GM08714 (cell line): ENCODE results near the gene GCFC2.

Experiments
- H3K4me3 ChIP-seq: fragments of 200-500 bp; sonication (Bioruptor generic); 2 replicates; pipeline ENCODE4 v1.5.1; 2014; ENCODE audit warnings: mild to moderate bottlenecking, low read length, inconsistent platforms
- ZNF274 ChIP-seq: IDR thresholded peaks from 2 replicates; pipeline ENCODE4 v1.6.1; 2012; ENCODE audit warnings: mild to moderate bottlenecking, low read depth, low read length

The GCFC2 gene

DNA sequence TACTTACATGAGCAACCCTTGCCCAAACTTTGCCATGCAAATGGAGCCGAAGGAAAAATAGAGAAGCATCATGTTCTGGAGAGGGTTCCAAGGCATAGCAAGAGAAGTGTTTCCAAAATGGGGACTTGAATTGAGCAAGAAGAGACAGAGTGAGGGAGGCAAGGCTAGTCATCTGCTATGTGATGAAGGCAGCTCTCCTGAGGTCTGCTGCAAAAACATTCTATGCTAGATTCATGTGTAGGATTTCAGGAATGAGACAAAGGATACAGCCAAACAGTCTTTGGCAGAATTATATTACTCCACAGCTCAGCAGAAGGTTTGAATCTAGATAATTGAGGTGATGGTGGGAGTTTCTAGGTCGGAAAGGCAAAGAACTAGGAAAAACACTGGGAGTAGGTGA lies 88.2 kb downstream of the GCFC2 start:
- no peak overlapping the region for H3K4me3 ChIP-seq
- no peak for TF ChIP-seq ZNF274

DNA sequence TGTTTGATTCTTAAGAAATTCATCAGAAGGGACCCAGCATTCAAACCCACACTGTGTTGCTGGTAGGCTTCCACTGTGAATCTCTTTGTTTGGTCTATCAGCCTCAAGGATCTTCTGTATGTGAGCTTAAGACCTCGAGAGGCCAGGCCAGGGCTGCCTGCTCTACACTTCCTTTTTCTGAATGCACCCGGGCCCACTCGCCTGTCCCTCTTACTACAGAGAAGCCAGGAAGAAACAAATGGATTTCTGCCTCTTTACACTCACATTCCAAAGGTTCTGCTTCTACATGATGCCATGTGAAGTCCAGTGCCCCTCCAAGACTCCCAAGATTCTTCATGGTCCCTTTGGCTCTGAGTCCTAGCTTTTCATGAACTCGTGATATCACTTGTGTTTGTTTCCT lies 89.5 kb downstream of the GCFC2 start:
- TF ChIP-seq ZNF274 = no peak
- H3K4me3 ChIP-seq = no peak overlapping the region

DNA sequence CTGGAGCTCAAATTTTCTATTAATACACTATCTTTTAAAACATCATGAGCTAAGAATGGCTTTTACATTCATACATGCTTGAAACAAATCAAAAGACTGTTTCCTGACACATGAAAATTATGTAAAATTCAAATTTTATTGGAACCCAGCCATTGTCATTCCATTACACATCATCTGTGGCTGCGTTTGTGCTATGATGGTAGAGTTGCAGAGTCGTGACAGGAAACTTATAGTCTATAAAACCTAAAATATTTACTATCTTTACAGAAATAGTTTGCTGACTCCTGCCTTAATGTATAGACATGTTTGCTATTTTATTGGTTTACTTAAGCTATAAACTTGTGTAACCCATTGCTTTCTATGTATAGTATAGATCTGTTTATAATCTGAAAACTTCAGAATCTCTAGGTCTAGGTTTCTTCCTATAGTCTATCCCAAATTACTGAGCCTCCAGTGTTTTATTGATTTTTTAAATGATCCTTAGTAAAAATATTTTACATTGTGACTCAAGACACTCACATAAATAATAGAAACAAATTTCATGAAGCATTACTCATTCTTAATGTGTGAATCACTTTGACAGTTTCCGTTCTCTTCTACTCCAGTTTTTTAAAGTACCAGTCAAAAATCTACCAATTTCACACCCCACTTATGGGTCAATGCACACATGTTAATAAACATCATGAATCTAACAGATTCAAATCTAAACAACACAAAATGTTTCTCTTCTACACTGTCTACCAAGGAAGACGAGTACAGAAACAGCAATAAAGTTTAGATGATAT lies 90.6 kb downstream of the GCFC2 start:
- no peak overlapping the region for H3K4me3 ChIP-seq
- TF ChIP-seq ZNF274 = no peak

DNA sequence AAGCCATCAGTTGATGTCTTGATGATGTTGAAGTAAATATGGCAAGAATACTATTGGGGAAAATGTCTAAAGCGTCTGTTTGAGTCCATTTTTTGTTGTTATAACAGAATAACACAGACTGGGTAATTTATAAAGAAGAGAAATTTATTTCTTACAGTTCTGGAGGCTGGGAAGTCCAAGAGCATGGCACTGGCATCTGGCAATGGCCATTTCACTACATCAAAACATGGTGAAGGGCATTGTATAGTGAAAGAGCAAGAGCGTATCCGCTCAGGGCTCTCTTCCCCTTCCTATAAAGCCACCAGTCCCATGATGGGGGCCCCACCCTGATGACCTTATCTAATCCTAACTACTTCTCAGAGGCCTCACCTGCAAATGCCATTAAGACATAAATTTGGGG lies 93.8 kb downstream of the GCFC2 start:
- TF ChIP-seq ZNF274 = no peak

DNA sequence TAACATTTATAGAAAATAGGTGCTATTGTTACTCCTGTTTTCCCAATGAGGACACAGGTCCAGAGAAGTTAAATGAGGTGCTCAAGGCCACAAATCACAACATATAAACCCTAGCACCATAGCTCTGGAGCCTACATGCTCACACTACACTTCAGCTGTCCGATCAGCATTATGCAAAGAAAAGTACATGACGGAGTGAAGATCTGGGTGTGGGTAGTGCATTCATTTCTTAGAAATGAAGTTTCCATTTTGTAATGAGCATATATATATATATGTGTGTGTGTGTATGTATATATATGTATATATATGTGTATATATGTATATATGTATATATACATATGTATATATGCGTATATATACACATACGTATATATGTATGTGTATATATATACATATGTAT lies 94.3 kb downstream of the GCFC2 start:
- H3K4me3 ChIP-seq = no peak overlapping the region
- TF ChIP-seq ZNF274 = no peak

More for the DNA sequence above, 93.8 kb downstream of the GCFC2 start:
- H3K4me3 ChIP-seq = no peak overlapping the region

DNA sequence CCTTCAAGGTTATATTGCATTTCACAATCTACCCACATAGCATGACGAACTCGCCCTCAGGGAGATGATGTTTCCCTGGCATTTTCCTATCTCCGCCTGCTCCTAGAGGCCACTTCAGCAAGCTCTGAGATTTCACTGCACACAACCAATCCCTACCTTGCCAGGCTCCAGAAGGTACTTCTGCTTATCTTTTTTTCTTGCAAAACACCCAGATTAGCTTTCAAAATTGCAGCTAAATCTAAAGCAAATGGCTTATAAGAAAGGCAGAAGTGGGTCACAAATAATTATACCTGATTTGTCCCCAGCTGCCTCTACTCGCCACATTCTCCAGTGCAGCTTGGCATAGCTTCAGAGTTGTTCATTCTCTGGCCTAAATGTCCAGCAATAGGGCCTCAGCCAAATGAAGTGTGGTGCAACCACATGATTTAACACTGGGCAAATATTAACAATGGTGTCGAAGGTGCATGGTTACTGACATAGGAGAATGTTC lies 96.5 kb downstream of the GCFC2 start:
- no peak overlapping the region for H3K4me3 ChIP-seq
- TF ChIP-seq ZNF274 = no peak

DNA sequence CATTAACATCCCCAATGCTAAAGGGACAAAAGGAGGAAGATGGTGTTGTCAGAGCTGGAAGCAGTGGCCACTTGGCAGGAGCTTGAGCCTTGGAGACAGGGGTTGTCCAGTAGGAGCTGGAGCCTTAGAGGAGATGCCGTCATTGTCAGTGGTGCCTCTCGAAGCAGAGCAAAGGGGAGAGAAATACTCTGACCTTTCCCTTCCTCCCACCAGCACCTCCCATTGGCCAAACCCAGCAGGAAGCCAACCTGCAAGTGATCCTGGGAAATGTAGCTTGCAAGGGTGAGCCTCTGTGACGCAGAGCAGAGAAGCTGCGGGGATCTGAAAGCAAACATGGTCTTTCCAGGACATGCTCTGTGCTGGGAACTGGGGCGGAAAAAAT lies 97.9 kb downstream of the GCFC2 start:
- TF ChIP-seq ZNF274 = no peak
- no peak overlapping the region for H3K4me3 ChIP-seq
